RWPE2 (cell line): Measurements from ENCODE around the gene FAM9A.
A peak's percentile ranks its signal among the peaks of the same experiment; 100 is the strongest.
"Not testable (repeated sequence)": the region's sequence is repeated elsewhere in the genome, so short reads cannot be mapped to it uniquely, and the experiment has no call there.

ENCODE experiments used
- ATAC-seq: fragments of 200-7000 bp; cut with Tn5 transposase; 3 replicates; pipeline ENCODE4 v1.9.1; 2021; ENCODE audit warnings: low read depth
- DNase-seq: peaks from one replicate; pipeline ENCODE4 v3.0.0-alpha.2; 2020; ENCODE audit warnings: low spot score
- H3K27ac ChIP-seq: fragments of 450-650 bp; 2 replicates; pipeline ENCODE4 v1.5.1; 2017; ENCODE audit warnings: mild to moderate bottlenecking; ENCODE audit not compliant: poor library complexity, severe bottlenecking
- H3K27me3 ChIP-seq: fragments of 250-450 bp; sonication (Bioruptor Pico); 2 replicates; pipeline ENCODE4 v1.5.1; 2021; ENCODE audit warnings: mild to moderate bottlenecking, moderate library complexity; ENCODE audit not compliant: insufficient read depth, poor library complexity, severe bottlenecking
- H3K36me3 ChIP-seq: fragments of 250-450 bp; sonication (Bioruptor Pico); 2 replicates; pipeline ENCODE4 v1.5.1; 2020; ENCODE audit warnings: low read depth, mild to moderate bottlenecking, moderate library complexity
- H3K4me1 ChIP-seq: fragments of 250-450 bp; sonication (Bioruptor Pico); 2 replicates; pipeline ENCODE4 v1.5.1; 2021; ENCODE audit warnings: mild to moderate bottlenecking, moderate library complexity; ENCODE audit not compliant: insufficient read depth, poor library complexity, severe bottlenecking
- H3K4me3 ChIP-seq: fragments of 250-450 bp; sonication (Bioruptor Pico); 2 replicates; pipeline ENCODE4 v1.5.1; 2021; ENCODE audit warnings: mild to moderate bottlenecking, moderate library complexity; ENCODE audit not compliant: severe bottlenecking
- H3K9me3 ChIP-seq: fragments of 250-450 bp; sonication (Bioruptor Pico); 2 replicates; pipeline ENCODE4 v1.5.1; 2021; ENCODE audit warnings: mild to moderate bottlenecking, moderate library complexity; ENCODE audit not compliant: severe bottlenecking
- TF ChIP-seq, protein P1 (sequence below): fragments of 450-650 bp; IDR thresholded peaks from one replicate; pipeline ENCODE4 v1.5.1; 2017; ENCODE audit warnings: mild to moderate bottlenecking, moderate library complexity; ENCODE audit not compliant: poor library complexity, severe bottlenecking

Gene FAM9A

DNA sequence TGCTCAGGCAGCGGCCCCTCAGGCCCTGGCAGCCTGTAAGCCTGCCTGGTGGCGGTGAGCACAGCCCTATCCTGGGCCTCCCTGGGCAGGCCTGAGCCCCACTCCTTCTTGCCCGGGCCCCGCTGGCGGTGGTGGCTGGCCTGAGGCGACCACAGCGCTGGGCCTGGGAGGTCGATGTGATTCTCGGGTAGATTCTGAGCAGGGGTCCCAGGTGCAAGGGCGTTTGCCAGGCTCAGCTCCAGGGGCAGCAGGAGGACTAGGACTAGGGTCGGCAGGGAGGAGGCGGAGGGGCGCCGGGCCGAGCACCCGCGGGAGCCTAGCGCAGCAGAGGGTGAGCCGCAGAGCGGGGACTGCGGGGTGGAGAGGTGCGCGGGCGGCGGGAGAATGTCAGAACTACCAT is 17.0 kb downstream of the FAM9A start:
- ATAC-seq (no peak), DNase-seq (no peak)
- no peak overlapping the region for H3K27ac ChIP-seq
- no peaks in the 10 kb centered on the region for H3K4me1 ChIP-seq
- H3K9me3 ChIP-seq = no peaks in the 10 kb centered on the region
- TF ChIP-seq, protein P1, sequence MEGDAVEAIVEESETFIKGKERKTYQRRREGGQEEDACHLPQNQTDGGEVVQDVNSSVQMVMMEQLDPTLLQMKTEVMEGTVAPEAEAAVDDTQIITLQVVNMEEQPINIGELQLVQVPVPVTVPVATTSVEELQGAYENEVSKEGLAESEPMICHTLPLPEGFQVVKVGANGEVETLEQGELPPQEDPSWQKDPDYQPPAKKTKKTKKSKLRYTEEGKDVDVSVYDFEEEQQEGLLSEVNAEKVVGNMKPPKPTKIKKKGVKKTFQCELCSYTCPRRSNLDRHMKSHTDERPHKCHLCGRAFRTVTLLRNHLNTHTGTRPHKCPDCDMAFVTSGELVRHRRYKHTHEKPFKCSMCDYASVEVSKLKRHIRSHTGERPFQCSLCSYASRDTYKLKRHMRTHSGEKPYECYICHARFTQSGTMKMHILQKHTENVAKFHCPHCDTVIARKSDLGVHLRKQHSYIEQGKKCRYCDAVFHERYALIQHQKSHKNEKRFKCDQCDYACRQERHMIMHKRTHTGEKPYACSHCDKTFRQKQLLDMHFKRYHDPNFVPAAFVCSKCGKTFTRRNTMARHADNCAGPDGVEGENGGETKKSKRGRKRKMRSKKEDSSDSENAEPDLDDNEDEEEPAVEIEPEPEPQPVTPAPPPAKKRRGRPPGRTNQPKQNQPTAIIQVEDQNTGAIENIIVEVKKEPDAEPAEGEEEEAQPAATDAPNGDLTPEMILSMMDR = no peak
- no peaks in the 10 kb centered on the region for H3K27me3 ChIP-seq
- no peak overlapping the region for H3K4me3 ChIP-seq
- H3K36me3 ChIP-seq = no peaks in the 10 kb centered on the region

DNA sequence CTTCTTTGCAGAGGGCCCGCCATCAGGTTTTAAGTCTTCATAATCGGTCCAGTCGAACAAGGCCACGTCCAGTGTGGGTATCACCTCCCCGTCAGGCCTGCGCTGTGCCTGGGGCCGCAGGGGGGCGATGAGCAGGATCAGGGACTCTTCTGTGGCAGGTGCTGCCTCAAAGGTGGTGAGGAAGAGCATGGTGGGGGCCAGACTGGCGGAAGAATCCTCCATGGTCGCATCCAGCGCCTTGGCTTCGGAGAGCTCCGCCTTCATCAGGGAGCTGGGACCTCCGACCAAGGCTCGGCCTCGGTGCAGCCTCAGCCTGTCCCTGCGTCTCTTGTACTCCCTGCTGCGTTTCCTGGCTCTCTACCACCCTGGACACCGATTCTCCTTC is 17.5 kb downstream of the FAM9A start:
- Histone ChIP-seq H3K4me1 (no peaks in the 10 kb centered on the region), H3K9me3 (no peaks in the 10 kb centered on the region), H3K27ac (no peak overlapping the region), H3K36me3 (no peaks in the 10 kb centered on the region), H3K4me3 (no peak overlapping the region), H3K27me3 (no peaks in the 10 kb centered on the region)
- ATAC-seq = no peak
- DNase-seq = no peak
- TF ChIP-seq, protein P1 = no peak

DNA sequence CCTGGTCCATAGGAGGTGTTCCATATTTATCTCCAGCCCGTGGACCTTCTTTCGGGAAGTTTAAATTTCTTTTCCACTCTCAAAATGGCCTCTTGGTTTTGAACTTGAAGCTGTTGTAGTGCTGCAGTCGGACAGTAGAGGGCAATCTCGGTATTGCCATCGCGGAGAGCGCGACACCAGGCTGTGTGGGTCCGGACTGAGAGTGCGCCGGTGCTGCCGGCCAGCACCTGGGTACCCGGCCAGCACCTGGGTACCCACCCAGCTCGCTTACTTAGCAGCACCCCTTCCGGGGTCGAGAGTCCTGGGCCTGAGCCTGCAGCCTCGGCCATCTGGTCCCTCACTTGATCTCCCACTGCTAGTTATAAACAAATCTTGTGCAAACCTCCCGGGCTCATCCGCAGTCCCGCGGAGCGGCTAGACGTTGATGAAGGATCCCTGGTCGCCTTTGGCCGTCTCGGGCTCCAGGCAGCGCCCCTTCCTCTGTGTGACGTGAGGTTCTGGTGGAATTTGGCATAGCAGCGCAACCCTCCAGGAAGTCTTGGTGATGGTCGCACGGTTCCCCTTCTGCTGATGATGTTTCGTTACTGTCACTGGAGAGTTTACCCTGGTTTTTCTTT is 18.0 kb downstream of the FAM9A start:
- Histone ChIP-seq H3K27me3 (no peaks in the 10 kb centered on the region), H3K36me3 (no peaks in the 10 kb centered on the region), H3K27ac (no peak overlapping the region), H3K4me3 (no peak overlapping the region), H3K4me1 (no peaks in the 10 kb centered on the region), H3K9me3 (no peaks in the 10 kb centered on the region)
- TF ChIP-seq, protein P1 = peak; percentile 32
- DNase-seq (no peak), ATAC-seq (no peak)

DNA sequence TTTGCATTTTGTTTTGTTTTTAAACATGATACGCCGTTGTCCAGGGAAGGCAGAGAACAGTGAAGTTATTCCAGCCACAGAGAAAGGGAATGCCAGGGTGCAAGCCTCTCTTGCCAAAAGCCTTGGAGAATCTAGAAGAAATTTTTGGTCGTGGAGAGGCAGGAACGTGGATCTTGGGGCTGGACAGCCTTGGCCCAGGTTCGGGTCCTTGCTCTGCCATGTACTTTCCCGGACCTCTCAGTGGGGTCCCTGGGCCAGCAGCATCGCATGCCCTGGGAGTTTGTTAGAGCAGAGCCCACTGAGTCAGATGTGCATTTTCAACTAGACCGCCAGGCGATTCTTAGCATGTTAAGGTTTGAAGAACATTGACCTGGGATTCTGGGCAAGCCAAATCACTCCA is 18.6 kb downstream of the FAM9A start:
- Histone ChIP-seq H3K27ac (no peak overlapping the region), H3K27me3 (no peaks in the 10 kb centered on the region), H3K36me3 (no peaks in the 10 kb centered on the region), H3K4me1 (no peaks in the 10 kb centered on the region), H3K4me3 (no peak overlapping the region), H3K9me3 (no peaks in the 10 kb centered on the region)
- TF ChIP-seq, protein P1 = no peak
- no peak for ATAC-seq
- no peak for DNase-seq

DNA sequence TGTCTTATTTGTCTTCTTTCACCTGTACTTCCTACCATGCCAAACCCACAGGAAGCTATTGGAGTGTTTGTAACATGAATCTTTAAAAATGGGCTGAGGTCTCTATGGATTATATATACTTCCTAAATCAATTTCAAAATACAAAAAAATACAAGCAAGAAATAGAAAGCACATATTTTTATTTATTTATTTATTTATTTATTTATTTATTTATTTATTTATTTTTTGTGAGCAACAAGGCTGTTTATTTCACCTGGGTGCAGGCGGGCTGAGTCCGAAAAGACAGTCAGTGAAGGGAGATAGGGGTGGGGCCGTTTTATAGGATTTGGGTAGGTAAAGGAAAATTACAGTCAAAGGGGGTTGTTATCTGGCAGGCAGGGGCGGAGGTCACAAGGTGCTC is 19.3 kb downstream of the FAM9A start:
- not testable (repeated sequence) for H3K27me3 ChIP-seq, H3K4me1 ChIP-seq, H3K27ac ChIP-seq

More for the DNA sequence above, 19.3 kb downstream of the FAM9A start:
- not testable (repeated sequence) for DNase-seq, H3K4me3 ChIP-seq, H3K9me3 ChIP-seq, H3K36me3 ChIP-seq, ATAC-seq
